Activated T-cell treated with anti-CD3 and anti-CD28 coated beads, Interleukin-2, amount 50 U/mL, for 24 hours (primary cell): ENCODE results near the gene CFAP61.

Experiments
- DNase-seq: peaks from one replicate; pipeline ENCODE4 v3.0.0-alpha.2; 2020
- H3K27ac Mint-ChIP-seq: 2 replicates; pipeline ENCODE4 v1.8.0; 2020; ENCODE audit warnings: mild to moderate bottlenecking, mixed read lengths
- H3K27me3 Mint-ChIP-seq: 2 replicates; pipeline ENCODE4 v1.8.0; 2020; ENCODE audit warnings: mixed read lengths
- H3K36me3 Mint-ChIP-seq: 2 replicates; pipeline ENCODE4 v1.8.0; 2020; ENCODE audit warnings: low read depth, mixed read lengths
- H3K4me1 Mint-ChIP-seq: 2 replicates; pipeline ENCODE4 v1.8.0; 2020; ENCODE audit warnings: low read depth, mixed read lengths
- H3K4me3 Mint-ChIP-seq: 2 replicates; pipeline ENCODE4 v1.8.0; 2020; ENCODE audit warnings: mild to moderate bottlenecking, moderate library complexity, mixed read lengths
- H3K9me3 Mint-ChIP-seq: 2 replicates; pipeline ENCODE4 v1.8.0; 2020; ENCODE audit warnings: mixed read lengths

Gene CFAP61

DNA sequence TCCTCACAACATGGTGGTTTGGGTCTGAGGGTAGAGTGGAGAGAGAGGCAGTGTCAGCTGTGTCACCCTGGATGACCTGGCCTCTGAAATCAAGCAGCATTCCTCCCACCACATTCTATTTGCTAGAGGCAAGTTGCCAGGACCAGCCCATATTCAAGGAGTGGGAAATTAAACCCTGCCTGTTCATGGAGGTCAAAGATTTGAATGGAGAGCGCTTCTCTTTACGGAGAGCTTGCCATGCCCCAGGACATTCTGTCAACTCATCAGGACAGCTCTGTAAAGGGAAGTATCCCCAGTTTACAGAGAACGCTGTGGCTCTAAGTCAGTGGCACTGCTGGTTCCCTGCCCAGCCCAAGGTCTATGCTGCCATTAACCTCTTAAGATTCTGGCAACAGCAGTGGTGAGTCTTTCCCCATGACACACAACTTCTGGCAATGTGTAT lies 225.6 kb downstream of the CFAP61 start:
- Mint-ChIP-seq H3K36me3 (no peaks in the 10 kb centered on the region), H3K9me3 (no peaks in the 10 kb centered on the region), H3K27me3 (peaks cover 33% of the 10 kb centered on the region), H3K4me3 (no peak overlapping the region), H3K27ac (no peak overlapping the region), H3K4me1 (no peaks in the 10 kb centered on the region)
- no peak for DNase-seq

DNA sequence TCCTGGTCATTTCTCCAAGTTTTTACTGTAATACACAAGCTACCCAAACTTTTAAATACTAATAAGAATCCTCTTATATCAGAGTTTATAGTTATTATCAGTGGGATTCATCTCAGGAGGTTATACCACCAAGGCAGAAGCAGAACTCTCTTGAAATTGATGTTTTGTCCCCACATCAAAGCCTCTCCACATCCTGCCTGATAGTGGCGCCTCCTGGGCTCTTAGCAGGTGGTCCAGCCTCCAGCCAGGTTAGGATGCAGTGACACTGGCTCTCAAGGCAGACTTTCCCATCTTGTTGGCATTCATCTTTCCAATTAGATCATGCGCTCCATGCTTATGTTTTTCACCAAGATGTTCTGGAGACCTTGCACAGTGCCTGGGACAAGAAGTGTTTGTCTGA lies 233.7 kb downstream of the CFAP61 start:
- H3K9me3 Mint-ChIP-seq, result no peaks in the 10 kb centered on the region
- H3K4me1 Mint-ChIP-seq, result no peaks in the 10 kb centered on the region
- H3K36me3 Mint-ChIP-seq, result no peaks in the 10 kb centered on the region
- H3K27me3 Mint-ChIP-seq, result peaks cover 16% of the 10 kb centered on the region
- H3K27ac Mint-ChIP-seq, result no peak overlapping the region
- H3K4me3 Mint-ChIP-seq, result no peak overlapping the region
- no peak for DNase-seq

DNA sequence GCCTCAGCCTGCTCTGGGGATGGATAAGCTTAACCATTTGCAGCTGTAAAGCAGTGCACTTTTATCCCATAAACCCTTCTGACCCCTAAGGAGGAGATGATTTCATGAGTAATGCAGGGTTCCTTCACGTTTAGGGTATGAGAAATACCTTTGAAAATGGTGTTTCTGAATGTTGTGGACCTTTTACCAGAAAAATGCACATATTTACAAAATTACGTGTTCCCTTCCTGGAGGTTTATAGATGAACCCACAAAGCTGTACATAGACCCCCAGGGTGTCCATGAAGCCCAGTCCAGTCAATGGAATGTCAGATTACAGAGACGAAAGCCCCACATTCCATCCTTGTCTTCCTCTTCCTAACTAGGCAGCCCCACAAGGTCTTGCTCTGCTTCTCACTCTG lies 237.0 kb downstream of the CFAP61 start:
- H3K27ac Mint-ChIP-seq, result no peak overlapping the region
- no peaks in the 10 kb centered on the region for H3K36me3 Mint-ChIP-seq
- H3K4me3 Mint-ChIP-seq, result no peak overlapping the region
- no peaks in the 10 kb centered on the region for H3K9me3 Mint-ChIP-seq
- no peaks in the 10 kb centered on the region for H3K4me1 Mint-ChIP-seq
- DNase-seq, result no peak
- H3K27me3 Mint-ChIP-seq, result peaks cover 13% of the 10 kb centered on the region

GRCh38 chr20:20292472-20292871 lies 240.1 kb downstream of the CFAP61 start:
- Mint-ChIP-seq H3K27ac (no peak overlapping the region), H3K27me3 (peaks cover 6% of the 10 kb centered on the region), H3K36me3 (no peaks in the 10 kb centered on the region), H3K4me3 (no peak overlapping the region), H3K4me1 (no peaks in the 10 kb centered on the region), H3K9me3 (no peaks in the 10 kb centered on the region)
- no peak for DNase-seq

DNA sequence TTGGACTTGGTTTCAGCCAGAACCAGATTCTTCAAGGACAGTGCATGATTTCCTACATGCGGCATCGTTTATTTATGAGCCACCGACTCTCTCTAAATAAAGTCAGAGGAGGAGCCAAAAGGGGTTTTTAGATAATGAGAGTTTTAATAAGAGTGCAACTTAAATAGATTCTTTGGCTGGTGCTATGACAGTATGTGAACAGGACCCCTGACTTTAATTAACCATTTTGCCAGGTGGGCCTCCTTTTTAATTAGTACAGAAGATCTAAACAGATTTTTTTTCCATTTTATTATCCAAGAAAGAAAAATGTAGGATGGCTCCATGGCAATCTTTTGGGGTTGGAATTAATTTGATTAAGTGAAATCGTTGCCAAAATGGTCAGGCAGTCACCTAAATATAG lies 240.8 kb downstream of the CFAP61 start:
- Mint-ChIP-seq H3K4me1 (no peaks in the 10 kb centered on the region), H3K27ac (no peak overlapping the region), H3K9me3 (no peaks in the 10 kb centered on the region)

DNA sequence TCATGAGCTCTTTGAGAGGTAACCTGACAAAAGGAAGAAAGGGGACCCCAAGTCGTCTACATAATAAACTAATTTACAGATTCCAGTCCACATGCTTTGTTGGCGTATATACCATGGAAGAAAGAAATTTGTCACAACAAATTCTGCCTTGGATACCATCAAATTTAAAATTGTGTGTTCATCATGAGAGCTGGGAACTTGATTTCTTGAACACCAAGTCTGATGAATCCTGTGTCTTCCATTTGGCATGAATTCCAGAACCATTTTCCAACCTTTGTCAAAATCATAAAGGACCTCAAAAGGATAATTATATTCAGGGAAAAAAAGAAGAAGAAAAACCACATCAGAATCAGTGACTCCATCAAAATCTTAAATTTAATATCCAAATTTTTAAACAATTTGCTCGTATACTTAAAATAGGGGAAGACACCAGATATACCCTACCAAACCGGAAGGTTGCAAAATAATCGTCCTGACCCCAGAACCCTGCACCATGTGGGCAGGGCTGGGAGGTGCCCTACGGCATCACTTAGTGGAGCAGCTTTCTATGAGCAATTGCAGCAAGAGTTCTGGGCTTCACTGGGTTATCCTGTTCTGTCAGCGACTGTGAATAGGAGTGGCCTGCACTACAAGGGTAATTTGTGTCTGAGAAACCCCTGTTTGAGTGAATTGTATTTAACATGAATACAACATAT lies 241.5 kb downstream of the CFAP61 start:
- H3K4me1 Mint-ChIP-seq, result no peaks in the 10 kb centered on the region
- DNase-seq, result no peak
- no peak overlapping the region for H3K4me3 Mint-ChIP-seq
- no peak overlapping the region for H3K27ac Mint-ChIP-seq
- H3K9me3 Mint-ChIP-seq, result no peaks in the 10 kb centered on the region
- no peaks in the 10 kb centered on the region for H3K36me3 Mint-ChIP-seq
- H3K27me3 Mint-ChIP-seq, result peaks cover 9% of the 10 kb centered on the region

More for the DNA sequence above, 240.8 kb downstream of the CFAP61 start:
- H3K27me3 Mint-ChIP-seq, result peaks cover 6% of the 10 kb centered on the region
- no peak for DNase-seq
- no peaks in the 10 kb centered on the region for H3K36me3 Mint-ChIP-seq
- no peak overlapping the region for H3K4me3 Mint-ChIP-seq

DNA sequence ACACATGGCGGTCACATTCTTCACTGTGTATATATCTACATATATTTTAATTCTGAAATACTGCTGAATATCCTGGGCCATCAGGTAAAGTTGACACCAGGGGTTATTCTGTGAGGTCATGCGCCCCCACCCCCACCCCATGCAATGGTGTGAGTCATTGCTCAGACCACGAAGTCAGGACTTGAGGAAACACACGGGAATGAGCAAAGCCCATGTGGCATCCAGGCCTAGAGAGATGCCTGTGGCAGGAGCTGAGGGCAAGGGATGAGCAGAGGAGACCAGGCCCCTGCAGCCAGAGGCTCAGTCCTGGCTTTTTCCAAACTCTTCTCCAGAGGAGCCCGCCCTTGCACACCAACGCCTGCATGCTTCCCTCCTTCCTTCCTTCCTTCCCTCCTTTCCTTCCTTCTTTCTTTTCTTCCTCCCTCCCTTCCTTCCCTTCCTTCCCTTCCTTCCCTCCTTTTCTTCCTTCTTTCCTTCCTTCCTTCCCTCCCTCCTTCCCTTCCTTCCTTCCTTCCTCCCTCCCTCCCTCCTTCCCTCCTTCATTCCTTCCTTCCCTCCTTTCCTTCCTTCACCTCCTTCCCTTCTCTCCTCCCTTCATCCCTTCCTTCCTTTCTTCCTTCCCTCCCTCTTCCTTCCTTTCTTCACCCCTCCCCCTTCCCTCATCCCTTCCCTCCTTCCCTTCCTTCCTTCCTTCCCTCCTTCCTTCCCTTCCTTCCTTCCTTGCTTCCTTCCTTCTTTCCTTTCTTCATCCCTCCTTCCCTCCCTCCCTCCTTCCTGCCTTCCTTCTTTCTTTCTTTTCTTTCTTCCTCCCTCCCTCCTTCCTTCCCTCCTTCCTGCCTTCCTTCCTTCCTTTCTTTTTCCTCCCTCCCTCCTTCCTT lies 243.5 kb downstream of the CFAP61 start:
- H3K27ac Mint-ChIP-seq, result no peak overlapping the region
- H3K36me3 Mint-ChIP-seq, result no peaks in the 10 kb centered on the region
- H3K4me3 Mint-ChIP-seq, result no peak overlapping the region
- DNase-seq, result no peak
- H3K9me3 Mint-ChIP-seq, result no peaks in the 10 kb centered on the region
- H3K4me1 Mint-ChIP-seq, result no peaks in the 10 kb centered on the region
- peaks cover 9% of the 10 kb centered on the region for H3K27me3 Mint-ChIP-seq

GRCh38 chr20:20297181-20297580 lies 244.8 kb downstream of the CFAP61 start:
- H3K36me3 Mint-ChIP-seq, result no peaks in the 10 kb centered on the region
- H3K27ac Mint-ChIP-seq, result no peak overlapping the region
- no peaks in the 10 kb centered on the region for H3K4me1 Mint-ChIP-seq
- DNase-seq, result no peak
- H3K4me3 Mint-ChIP-seq, result no peak overlapping the region
- H3K27me3 Mint-ChIP-seq, result peaks cover 9% of the 10 kb centered on the region
- no peaks in the 10 kb centered on the region for H3K9me3 Mint-ChIP-seq

- no peaks in the 10 kb centered on the region for H3K36me3 Mint-ChIP-seq
- H3K4me3 Mint-ChIP-seq, result no peak overlapping the region
- peaks cover 9% of the 10 kb centered on the region for H3K27me3 Mint-ChIP-seq
- no peak for DNase-seq
- no peaks in the 10 kb centered on the region for H3K4me1 Mint-ChIP-seq
- H3K9me3 Mint-ChIP-seq, result no peaks in the 10 kb centered on the region
- no peak overlapping the region for H3K27ac Mint-ChIP-seq
These were observed 245.4 kb downstream of the CFAP61 start for GRCh38 chr20:20297752-20298151.

DNA sequence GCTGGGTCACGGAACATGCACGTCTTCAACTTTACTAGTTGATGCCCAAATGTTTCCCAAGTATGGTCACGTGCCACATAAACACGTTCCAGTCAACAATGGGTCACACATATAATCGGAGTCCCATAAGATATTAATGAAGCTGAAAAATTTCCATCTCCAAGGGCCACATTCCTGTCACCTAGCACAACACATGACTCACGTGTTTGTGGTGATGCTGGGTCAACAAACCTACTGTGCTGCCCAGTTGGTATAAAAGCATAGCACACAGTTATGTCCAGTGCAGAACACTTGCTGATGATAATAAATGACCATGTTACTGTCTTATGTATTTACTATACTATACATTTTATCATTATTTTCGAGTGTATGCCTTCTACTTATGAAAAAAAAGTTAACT lies 247.6 kb downstream of the CFAP61 start:
- Mint-ChIP-seq H3K27me3 (peaks cover 9% of the 10 kb centered on the region), H3K36me3 (no peaks in the 10 kb centered on the region), H3K9me3 (no peaks in the 10 kb centered on the region), H3K27ac (no peak overlapping the region), H3K4me1 (no peaks in the 10 kb centered on the region), H3K4me3 (no peak overlapping the region)
- DNase-seq, result no peak

DNA sequence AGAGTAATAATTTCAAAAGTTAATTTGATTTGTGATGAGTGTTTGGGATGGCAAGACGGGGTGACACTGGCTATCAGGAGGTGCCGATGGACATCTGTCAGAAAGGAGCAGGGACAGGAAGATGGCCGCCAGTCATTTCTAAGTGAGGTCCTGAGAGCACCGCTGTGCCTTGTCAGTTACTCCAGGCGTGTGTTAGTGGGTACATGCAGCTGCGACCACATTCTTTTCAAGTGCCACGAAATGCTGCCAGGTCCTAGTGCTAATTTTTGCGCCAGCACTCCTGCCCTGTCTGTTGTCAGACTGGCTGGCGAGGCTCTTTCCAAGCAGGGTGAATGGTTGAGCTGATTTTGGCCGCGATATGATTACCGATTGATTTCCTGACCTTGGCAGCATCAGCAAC lies 251.0 kb downstream of the CFAP61 start:
- peaks cover 8% of the 10 kb centered on the region for H3K27me3 Mint-ChIP-seq
- H3K36me3 Mint-ChIP-seq, result no peaks in the 10 kb centered on the region
- no peak overlapping the region for H3K27ac Mint-ChIP-seq
- no peak overlapping the region for H3K4me3 Mint-ChIP-seq
- no peaks in the 10 kb centered on the region for H3K4me1 Mint-ChIP-seq
- DNase-seq, result no peak
- no peaks in the 10 kb centered on the region for H3K9me3 Mint-ChIP-seq

- H3K27ac Mint-ChIP-seq, result no peak overlapping the region
- no peak for DNase-seq
- H3K4me1 Mint-ChIP-seq, result no peaks in the 10 kb centered on the region
- no peaks in the 10 kb centered on the region for H3K9me3 Mint-ChIP-seq
- H3K4me3 Mint-ChIP-seq, result no peak overlapping the region
- H3K27me3 Mint-ChIP-seq, result peaks cover 4% of the 10 kb centered on the region
- no peaks in the 10 kb centered on the region for H3K36me3 Mint-ChIP-seq
These were observed 251.4 kb downstream of the CFAP61 start for GRCh38 chr20:20303742-20304141.

DNA sequence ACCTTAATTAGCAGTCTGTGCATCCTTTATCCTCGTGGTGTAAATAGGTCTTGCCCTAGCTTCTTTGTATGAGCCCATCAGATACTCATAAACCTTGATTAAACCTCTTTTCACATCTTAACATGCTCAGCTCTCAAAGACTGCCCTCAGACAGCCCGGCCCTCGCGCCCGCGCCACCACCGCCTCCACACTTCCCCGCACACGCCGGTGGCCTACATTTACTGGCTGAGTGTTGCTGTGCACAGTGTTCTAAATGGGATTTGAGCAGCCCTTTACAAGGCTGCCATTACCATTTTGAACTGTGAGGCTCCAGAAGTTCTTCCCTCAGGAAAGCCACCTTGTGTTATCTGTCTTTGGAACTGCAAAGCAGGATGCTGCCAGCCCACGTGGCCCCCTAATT lies 252.6 kb downstream of the CFAP61 start:
- DNase-seq, result no peak
- H3K36me3 Mint-ChIP-seq, result no peaks in the 10 kb centered on the region
- no peaks in the 10 kb centered on the region for H3K9me3 Mint-ChIP-seq
- no peak overlapping the region for H3K27ac Mint-ChIP-seq
- H3K27me3 Mint-ChIP-seq, result peaks cover 4% of the 10 kb centered on the region
- H3K4me3 Mint-ChIP-seq, result no peak overlapping the region
- H3K4me1 Mint-ChIP-seq, result no peaks in the 10 kb centered on the region

GRCh38 chr20:20312562-20312961 lies 260.2 kb downstream of the CFAP61 start:
- H3K4me3 Mint-ChIP-seq, result no peak overlapping the region
- no peaks in the 10 kb centered on the region for H3K4me1 Mint-ChIP-seq
- H3K27me3 Mint-ChIP-seq, result peaks cover 15% of the 10 kb centered on the region
- H3K36me3 Mint-ChIP-seq, result no peaks in the 10 kb centered on the region
- H3K9me3 Mint-ChIP-seq, result no peaks in the 10 kb centered on the region
- no peak for DNase-seq
- H3K27ac Mint-ChIP-seq, result no peak overlapping the region

DNA sequence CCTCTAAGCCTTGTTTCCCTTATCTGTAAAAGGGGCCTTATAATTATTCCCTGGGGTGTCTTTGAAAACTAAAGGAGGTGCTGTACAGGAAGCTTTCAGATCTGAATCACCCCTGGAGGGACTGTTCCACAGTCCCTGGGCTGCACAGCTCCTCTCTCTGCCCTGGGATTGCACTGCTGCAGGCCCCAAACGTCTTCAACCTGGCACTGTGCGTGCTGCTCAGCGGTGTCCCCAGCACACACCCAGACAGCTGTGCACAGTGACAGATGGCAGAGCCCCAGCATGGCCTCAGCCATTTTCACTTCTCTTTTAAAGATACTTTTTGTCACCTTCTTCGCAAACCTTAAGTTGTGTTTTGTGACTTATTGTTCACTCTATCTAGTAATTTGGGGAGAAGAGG lies 264.9 kb downstream of the CFAP61 start:
- Mint-ChIP-seq H3K4me1 (no peaks in the 10 kb centered on the region), H3K4me3 (no peak overlapping the region), H3K27ac (no peak overlapping the region), H3K9me3 (peaks cover 5% of the 10 kb centered on the region), H3K36me3 (no peaks in the 10 kb centered on the region), H3K27me3 (peaks cover 6% of the 10 kb centered on the region)
- DNase-seq, result no peak
